HFF-Myc (cell line): Measurements from ENCODE around the gene PKD2L1.
"Not testable (repeated sequence)": the region's sequence is repeated elsewhere in the genome, so short reads cannot be mapped to it uniquely, and the experiment has no call there.

Experiments
- DNase-seq: peaks from one replicate; pipeline ENCODE4 v3.0.0-alpha.2; 2011; ENCODE audit warnings: low read depth; ENCODE audit errors: extremely low read depth
- H3K4me3 ChIP-seq: replicated peaks from 2 replicates; pipeline ENCODE4 v1.5.1; 2011; ENCODE audit warnings: low read depth, mild to moderate bottlenecking, control low read depth, low read length
- CTCF ChIP-seq: IDR thresholded peaks from 2 replicates; pipeline ENCODE4 v1.5.1; 2012; ENCODE audit warnings: mild to moderate bottlenecking, low read depth, low read length, control low read depth; ENCODE audit errors: missing control alignments

Gene PKD2L1

GRCh38 chr10:100330079-100330478, at the start of gene PKD2L1:
Gene PKD2L1 (minus strand): TSS chr10:100330228. CDS start chr10:100330103, 125 bp downstream.
- H3K4me3 ChIP-seq = no peak within 1 kb of the TSS
- no peak for DNase-seq
- TF ChIP-seq CTCF = no peak

- no peak overlapping the region for H3K4me3 ChIP-seq
- DNase-seq = no peak
- no peak for TF ChIP-seq CTCF
These were observed 47.8 kb upstream of the PKD2L1 start for GRCh38 chr10:100377830-100378229.

GRCh38 chr10:100376656-100377055, 46.6 kb upstream of the PKD2L1 start:
- H3K4me3 ChIP-seq, DNase-seq: not testable (repeated sequence)

GRCh38 chr10:100374677-100375353, 44.8 kb upstream of the PKD2L1 start:
- peak overlapping the region; percentile 51 for H3K4me3 ChIP-seq
- DNase-seq = not testable (repeated sequence)

GRCh38 chr10:100374200-100374655, 44.2 kb upstream of the PKD2L1 start:
- TF ChIP-seq CTCF = no peak
- no peak for DNase-seq

GRCh38 chr10:100373298-100374199, 43.5 kb upstream of the PKD2L1 start:
- no peak for TF ChIP-seq CTCF

More at GRCh38 chr10:100374200-100374655, 44.2 kb upstream of the PKD2L1 start:
- peak overlapping the region; percentile 51 for H3K4me3 ChIP-seq

GRCh38 chr10:100372415-100373297, 42.6 kb upstream of the PKD2L1 start:
- TF ChIP-seq CTCF = no peak
- H3K4me3 ChIP-seq = peak overlapping the region; percentile 51
- DNase-seq = no peak

More at GRCh38 chr10:100373298-100374199, 43.5 kb upstream of the PKD2L1 start:
- peak overlapping the region; percentile 51 for H3K4me3 ChIP-seq
- peak; percentile 96 for DNase-seq
